ENCODE data around the gene PPP1R3E. TPM values are rescaled to one million over a fixed set of nuclear protein-coding genes. Genes with fewer than 3 reads are reported as not detected.

Gene PPP1R3E
- total and polyA plus RNA-seq, 2 of the 13 experiments (the other 11 are each of a cell fraction or from before 2014, with no cell fraction given), result 16.5 to 26.5 TPM

- no peak for TF ChIP-seq ZMYM2 (CRISPR knock-in tag; IDR thresholded peaks at IDR 0.05)
- TF ChIP-seq CREBL2 (CRISPR knock-in tag; IDR thresholded peaks at IDR 0.05; ENCODE audit: borderline replicate concordance), result 0 out of 2 replicates have a peak, but pooled peaks have one; percentile 90
- TF ChIP-seq, protein P1, sequence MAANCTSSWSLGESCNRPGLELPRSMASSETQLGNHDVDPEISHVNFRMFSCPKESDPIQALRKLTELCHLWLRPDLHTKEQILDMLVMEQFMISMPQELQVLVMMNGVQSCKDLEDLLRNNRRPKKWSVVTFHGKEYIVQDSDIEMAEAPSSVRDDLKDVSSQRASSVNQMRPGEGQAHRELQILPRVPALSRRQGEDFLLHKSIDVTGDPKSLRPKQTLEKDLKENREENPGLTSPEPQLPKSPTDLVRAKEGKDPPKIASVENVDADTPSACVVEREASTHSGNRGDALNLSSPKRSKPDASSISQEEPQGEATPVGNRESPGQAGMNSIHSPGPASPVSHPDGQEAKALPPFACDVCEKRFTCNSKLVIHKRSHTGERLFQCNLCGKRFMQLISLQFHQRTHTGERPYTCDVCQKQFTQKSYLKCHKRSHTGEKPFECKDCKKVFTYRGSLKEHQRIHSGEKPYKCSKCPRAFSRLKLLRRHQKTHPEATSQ (CRISPR knock-in tag; IDR thresholded peaks at IDR 0.05; ENCODE audit: borderline replicate concordance), result peak; percentile 95
- peak; percentile 96 for TF ChIP-seq ZNF318 (CRISPR knock-in tag; IDR thresholded peaks at IDR 0.05)
- no peak for TF ChIP-seq ZNF556 (CRISPR knock-in tag; IDR thresholded peaks at IDR 0.05; ENCODE audit: borderline replicate concordance)
- TF ChIP-seq PLRG1 (conservative IDR thresholded peaks at IDR 0.05), result no peak
- 0 out of 2 replicates have a peak, but pooled peaks have one; percentile 89 for TF ChIP-seq ZNF275 (CRISPR knock-in tag; IDR thresholded peaks at IDR 0.05; ENCODE audit: borderline replicate concordance)
- TF ChIP-seq TP53 (CRISPR knock-in tag; conservative IDR thresholded peaks at IDR 0.05), result no peak
- TF ChIP-seq ZNF709 (CRISPR knock-in tag; IDR thresholded peaks at IDR 0.05), result peak; percentile 100
- peak; percentile 72 for TF ChIP-seq GATAD1 (CRISPR knock-in tag; IDR thresholded peaks at IDR 0.05)
- peak; percentile 86; the same call in 1 of the 2 replicates for TF ChIP-seq NFKBIZ (CRISPR knock-in tag; IDR thresholded peaks at IDR 0.05)
- no peak for TF ChIP-seq ZNF414 (CRISPR knock-in tag; IDR thresholded peaks at IDR 0.05)
- peak; percentile 88 for TF ChIP-seq KDM4B (CRISPR knock-in tag; IDR thresholded peaks at IDR 0.05)
- peak; percentile 98 for TF ChIP-seq IKZF4 (CRISPR knock-in tag; IDR thresholded peaks at IDR 0.05; ENCODE audit: borderline replicate concordance, low read depth, not compliant biosample characterization)
- TF ChIP-seq LCORL (IDR thresholded peaks at IDR 0.05), result 0 out of 2 replicates have a peak, but pooled peaks have one; percentile 72
- TF ChIP-seq LCORL (CRISPR knock-in tag; IDR thresholded peaks at IDR 0.05), result no peak
- TF ChIP-seq CBX2 (IDR thresholded peaks at IDR 0.05; ENCODE audit: low read depth, low read length), result no peak
- no peak; the same call in 1 of the 2 replicates for TF ChIP-seq CBX2 (CRISPR knock-in tag; IDR thresholded peaks at IDR 0.05; ENCODE audit: low read depth)
- peak; percentile 97; the same call in 1 of the 2 replicates for TF ChIP-seq ZNF44 (CRISPR knock-in tag; IDR thresholded peaks at IDR 0.05)
- no peak for TF ChIP-seq REL (CRISPR knock-in tag; conservative IDR thresholded peaks at IDR 0.05)
Observed at GRCh38 chr14:23301969-23302289, 730 bp downstream of the PPP1R3E start (continued).
